GM12892 (cell line): ENCODE data around the gene TMED5.

Experiments
- POLR2A ChIP-seq: IDR thresholded peaks from 2 replicates; pipeline ENCODE4 v1.6.1; 2011; ENCODE audit warnings: low read depth, low read length, control low read depth
- POLR2AphosphoS5 ChIP-seq: IDR thresholded peaks from 2 replicates; pipeline ENCODE4 v1.6.1; 2011; ENCODE audit warnings: low read depth, low read length, control low read depth

- TF ChIP-seq POLR2AphosphoS5 (no peak), POLR2A (no peak)
These were observed 41.7 kb upstream of the TMED5 start for GRCh38 chr1:93221913-93222312.
